GM18498 (cell line): Measurements from ENCODE around the gene LNX1.

Source experiments
- ATAC-seq: cut with Tn5 transposase; IDR thresholded peaks from one replicate; pipeline ENCODE4 v1.9.1; 2021; ENCODE audit warnings: mild to moderate bottlenecking, moderate library complexity; ENCODE audit not compliant: unreplicated experiment

The LNX1 gene

GRCh38 chr4:53501561-53501960 lies 89.7 kb downstream of the LNX1 start:
- no peak for ATAC-seq

DNA sequence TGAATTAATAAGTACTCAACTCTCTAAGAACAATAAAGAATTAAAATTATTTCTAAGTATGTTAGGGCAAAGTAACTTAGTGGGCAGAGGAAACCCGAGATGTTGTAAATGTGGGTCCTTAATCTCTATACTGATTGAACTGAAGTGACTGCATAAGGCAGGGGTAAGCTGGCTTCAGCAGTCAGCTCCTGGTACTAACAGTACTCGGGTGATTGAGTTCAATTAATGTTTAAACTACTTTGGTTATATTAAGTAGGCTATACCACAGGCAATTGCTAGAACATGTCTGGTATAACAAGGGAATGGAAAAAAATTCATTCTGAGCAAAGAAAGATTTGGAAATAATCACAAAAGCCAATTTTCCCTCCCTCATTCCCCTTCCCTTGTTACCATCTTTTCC lies 90.7 kb downstream of the LNX1 start:
- ATAC-seq, result no peak

GRCh38 chr4:53499791-53500190 lies 91.5 kb downstream of the LNX1 start:
- no peak for ATAC-seq

GRCh38 chr4:53498706-53499105 lies 92.6 kb downstream of the LNX1 start:
- no peak for ATAC-seq

- no peak for ATAC-seq
These were observed 93.6 kb downstream of the LNX1 start for GRCh38 chr4:53497487-53498244.

DNA sequence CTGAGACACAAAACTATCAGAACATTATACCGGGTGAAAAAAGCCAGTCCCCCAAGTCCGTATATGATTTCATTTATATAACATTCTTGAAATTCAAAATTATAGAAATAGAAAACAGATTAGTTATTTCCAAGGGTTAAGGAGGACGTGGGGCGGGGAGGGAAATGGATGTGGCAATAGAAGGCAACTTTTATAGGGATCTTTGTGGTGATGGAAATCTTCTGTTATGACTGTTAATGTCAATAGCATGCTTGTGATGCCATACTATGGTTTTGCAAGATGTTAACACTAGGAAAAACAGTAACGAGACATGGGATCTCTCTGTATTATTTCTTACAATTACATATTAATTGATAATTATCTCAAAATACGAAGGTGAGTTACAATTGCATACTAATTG lies 96.4 kb downstream of the LNX1 start:
- ATAC-seq, result no peak

DNA sequence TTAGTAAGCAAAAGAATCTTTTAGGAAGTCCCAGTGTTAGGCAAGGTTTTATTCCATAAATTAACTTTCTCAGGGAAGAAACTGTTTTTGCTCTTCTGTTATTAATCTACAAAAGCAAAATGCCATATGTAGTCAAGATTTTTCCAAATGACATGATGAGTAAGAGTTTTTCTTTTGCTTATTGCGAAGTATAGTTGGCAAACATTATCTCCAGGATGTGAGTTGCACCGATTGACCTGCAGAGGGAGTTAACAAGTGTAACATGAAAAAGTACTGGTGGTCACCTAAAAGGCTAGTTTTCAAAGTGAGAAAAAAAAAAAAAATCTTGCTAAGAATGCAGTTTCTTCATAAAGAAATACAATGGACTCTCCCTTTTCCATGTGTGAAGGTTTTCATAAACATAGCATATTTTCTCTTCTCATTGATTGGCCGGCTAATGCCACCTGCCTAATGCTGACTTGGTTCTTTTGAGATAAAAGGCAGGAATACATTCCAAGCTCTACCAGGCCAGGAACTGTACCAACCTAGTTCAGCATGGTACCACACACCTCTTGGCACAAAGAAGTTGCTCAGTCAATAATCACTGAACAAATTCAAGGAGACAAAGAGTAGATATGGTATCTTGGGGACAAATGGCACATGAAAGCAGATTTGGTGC lies 100.2 kb downstream of the LNX1 start:
- ATAC-seq, result no peak

- no peak for ATAC-seq
These were observed 100.9 kb downstream of the LNX1 start for GRCh38 chr4:53490161-53490956.

- no peak for ATAC-seq
These were observed 101.9 kb downstream of the LNX1 start for GRCh38 chr4:53489279-53489889.

- no peak for ATAC-seq
These were observed 103.5 kb downstream of the LNX1 start for GRCh38 chr4:53487766-53488165.

DNA sequence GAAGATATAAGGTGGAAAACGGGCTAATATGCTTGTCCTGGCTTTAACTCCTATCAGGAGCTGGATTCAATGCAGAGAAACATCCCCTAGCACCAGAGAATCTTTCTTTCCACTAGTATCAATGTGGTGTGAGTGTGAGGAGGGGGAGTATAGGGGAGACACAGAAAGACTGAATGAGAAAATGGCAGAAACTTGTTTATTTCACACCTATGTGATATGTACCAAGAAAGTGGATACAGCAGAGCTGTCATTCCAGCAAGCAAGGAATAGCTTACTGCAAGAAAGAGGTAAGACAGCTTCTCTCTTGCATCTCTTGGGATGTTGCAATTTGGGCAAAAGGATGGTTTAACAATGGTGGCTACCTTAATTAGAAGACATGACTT lies 105.6 kb downstream of the LNX1 start:
- ATAC-seq, result no peak

GRCh38 chr4:53484911-53485657 lies 106.2 kb downstream of the LNX1 start:
- ATAC-seq, result no peak

DNA sequence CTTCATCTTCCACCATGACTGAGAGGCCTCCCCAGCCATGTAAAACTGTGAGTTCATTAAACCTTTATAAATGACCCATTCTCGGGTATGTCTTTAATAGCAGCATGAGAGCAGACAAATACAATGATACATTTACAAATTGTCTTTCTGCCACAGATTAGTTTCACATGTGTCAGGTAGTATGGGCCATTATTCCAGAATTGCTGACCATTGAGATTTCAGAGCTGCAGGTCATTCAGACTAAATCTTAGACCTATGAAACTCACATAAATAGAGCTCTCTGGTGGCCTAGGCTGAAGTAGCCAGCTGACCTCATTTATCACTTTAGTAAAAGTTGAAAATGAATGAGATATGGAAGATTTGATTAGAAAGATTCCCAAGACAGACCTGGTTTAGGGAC lies 108.0 kb downstream of the LNX1 start:
- ATAC-seq, result no peak

DNA sequence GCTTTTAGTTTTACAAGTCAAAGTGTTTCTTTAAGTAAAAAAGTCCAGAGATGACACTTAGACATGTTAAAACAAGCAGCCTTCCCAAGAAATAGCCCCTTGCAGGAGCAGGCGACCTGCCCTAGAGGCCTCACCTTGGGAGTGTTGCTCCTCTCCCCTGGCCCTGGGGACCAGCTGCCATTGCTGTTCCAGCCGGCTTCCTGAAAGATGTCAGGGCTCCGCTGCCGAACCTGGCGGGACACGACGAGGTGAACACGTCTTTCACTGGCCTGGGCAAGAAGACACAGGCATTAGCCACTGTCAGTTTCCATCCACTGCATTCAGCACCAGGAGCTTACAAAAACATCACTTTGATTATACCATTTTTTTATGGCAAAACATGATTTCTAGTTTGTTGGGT lies 109.7 kb downstream of the LNX1 start:
- no peak for ATAC-seq

DNA sequence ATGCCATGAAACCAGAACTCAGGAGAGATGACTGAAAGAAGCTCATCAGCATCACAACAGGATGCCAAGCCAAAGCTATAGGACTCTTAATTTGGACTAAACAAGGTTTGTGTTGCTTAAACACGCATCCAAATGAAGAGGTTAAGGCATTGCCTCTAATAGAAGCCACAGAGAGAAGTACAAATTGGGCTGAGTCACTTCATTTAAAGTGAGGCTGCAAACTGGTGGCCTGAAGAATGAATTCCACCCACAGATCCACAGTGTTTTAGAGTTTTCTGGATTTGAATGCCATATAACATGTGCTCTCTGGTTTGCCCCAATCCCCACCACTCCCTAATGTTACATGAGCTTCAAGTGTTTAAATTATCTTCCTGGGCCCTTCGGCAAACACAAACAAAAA lies 110.4 kb downstream of the LNX1 start:
- no peak for ATAC-seq

- ATAC-seq, result no peak
These were observed 111.4 kb downstream of the LNX1 start for GRCh38 chr4:53479736-53480525.

DNA sequence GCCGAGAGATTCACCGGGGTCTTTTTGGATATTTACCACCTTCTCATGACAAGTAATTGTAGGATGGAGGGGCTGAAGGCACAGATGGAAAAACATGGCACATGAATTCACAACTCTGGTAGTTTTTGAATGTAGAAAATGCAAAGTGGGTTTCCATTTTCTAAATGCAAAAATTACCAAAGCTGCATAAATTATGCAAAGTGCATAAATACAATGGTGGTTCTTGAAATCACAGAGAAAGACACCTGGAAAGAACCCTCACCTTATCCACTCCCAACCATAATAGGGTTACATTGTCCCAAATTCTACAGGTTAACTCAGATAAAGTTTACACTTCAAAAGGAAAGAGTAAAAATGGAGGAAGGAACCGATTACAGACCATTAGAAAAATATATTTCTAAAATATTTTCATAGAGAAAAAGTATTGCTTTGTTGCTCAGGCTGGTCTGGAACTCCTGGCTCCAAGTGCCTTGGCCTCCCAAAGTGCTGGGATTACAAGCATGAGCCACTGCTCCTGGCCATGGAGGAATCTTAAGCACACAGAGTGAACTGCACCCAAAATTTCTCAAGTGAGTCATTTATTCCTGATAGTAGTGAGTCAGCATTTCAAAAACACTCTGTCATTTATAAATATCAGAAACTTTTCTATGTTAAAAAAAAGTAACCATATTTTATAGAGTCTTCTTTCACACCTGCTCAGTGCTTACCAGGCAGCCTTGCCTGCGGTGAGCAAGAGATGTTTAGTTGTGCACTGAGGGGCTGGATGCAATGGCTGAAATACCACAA lies 112.4 kb downstream of the LNX1 start:
- no peak for ATAC-seq

DNA sequence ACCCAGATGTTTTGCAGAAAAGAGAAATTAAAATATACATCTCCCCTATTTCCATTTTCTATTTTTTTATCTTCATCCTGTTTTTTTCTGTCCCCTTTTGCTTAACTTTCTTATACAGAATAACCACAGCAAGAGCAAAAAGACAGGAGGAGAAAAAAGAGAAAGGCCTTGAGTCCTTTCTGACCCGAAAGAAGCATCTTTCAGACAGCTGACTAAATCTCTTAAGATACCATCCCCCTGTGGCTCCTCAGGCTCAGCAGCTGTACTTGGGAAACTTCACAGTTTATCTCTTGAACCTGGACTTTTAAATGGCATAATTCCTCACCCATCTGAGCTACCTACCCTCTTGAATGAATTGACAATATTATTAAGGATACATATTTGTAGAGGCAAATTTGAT lies 113.7 kb downstream of the LNX1 start:
- no peak for ATAC-seq

- ATAC-seq, result no peak
These were observed 114.2 kb downstream of the LNX1 start for GRCh38 chr4:53477038-53477565.
